Transverse colon (tissue), 4 donors: ENCODE results near the gene SLC17A7. TPM values are rescaled to one million over a fixed set of nuclear protein-coding genes. Genes with fewer than 3 reads are reported as not detected.
A peak's percentile ranks its signal among the peaks of the same experiment; 100 is the strongest.

ENCODE experiments used
- DNase-seq: peaks from one replicate; pipeline ENCODE4 v3.0.0-alpha.2; 2019
- H3K27ac ChIP-seq, 4 donors: fragments of 200-600 bp; sonication (generic); 2 replicates each; pipeline ENCODE4 v1.5.1; 2016 to 2018; ENCODE audit warnings: inconsistent platforms in 4 of 4
- H3K27me3 ChIP-seq: fragments of 200-600 bp; sonication (generic); 2 replicates; pipeline ENCODE4 v1.5.1; 2017; ENCODE audit warnings: inconsistent platforms
- H3K36me3 ChIP-seq, 4 donors: fragments of 200-600 bp; sonication (generic); 2 replicates each; pipeline ENCODE4 v1.5.1; 2017 to 2019; ENCODE audit warnings: inconsistent platforms in 4 of 4
- H3K4me1 ChIP-seq, 4 donors: fragments of 200-600 bp; sonication (generic); 2 replicates each; pipeline ENCODE4 v1.5.1; 2017 to 2020; ENCODE audit warnings: inconsistent platforms in 4 of 4
- H3K4me3 ChIP-seq, 4 donors: fragments of 200-600 bp; sonication (generic); 1 replicate in 1 of 4; 2 replicates in 3 of 4; pipeline versions ENCODE4 v1.5.1 to v1.6.1; 2017 to 2019; ENCODE audit warnings: inconsistent platforms in 4 of 4
- H3K9me3 ChIP-seq, 2 donors: fragments of 200-600 bp; sonication (generic); 2 replicates each; pipeline ENCODE4 v1.5.1; 2017 to 2019; ENCODE audit warnings: inconsistent platforms in 2 of 2
- EP300 ChIP-seq: sonication (generic); formaldehyde crosslinking; IDR thresholded peaks from one replicate; pipeline ENCODE4 v1.6.1; 2017; ENCODE audit warnings: antibody characterized with exemption, low read depth
- POLR2A ChIP-seq: fragments of 450-650 bp; IDR thresholded peaks from one replicate; pipeline ENCODE4 v1.6.1; 2016; ENCODE audit warnings: antibody characterized with exemption, mild to moderate bottlenecking, moderate library complexity
- POLR2AphosphoS5 ChIP-seq, 3 donors: sonication (generic); formaldehyde crosslinking; IDR thresholded peaks; one replicate each; pipeline ENCODE4 v1.6.1; 2016; ENCODE audit warnings: antibody characterized with exemption in 3 of 3
- WGBS, 2 donors: methylation state at CpG; one replicate each; pipeline ENCODE4 v1.1.5; 2018; ENCODE audit warnings: low coverage in 1 of 2; 5-methylcytosine and 5-hydroxymethylcytosine counted together
- in situ Hi-C, 4 donors: fragments of 200-750 bp; cut with MboI; loops; one replicate each; pipeline versions ENCODE4 v1.15.0 to v1.15.1; 2017; ENCODE audit warnings: low sequenced_read_pairs in 3 of 4, low pct_ligation_motif_present in 1 of 4, low pct_unique_long_range_greater_than_20kb in 1 of 4
- intact Hi-C: fragments of 100-400 bp; cut with DNase I; formaldehyde crosslinking; loops from one replicate; pipeline ENCODE4 v1.15.1; 2023; ENCODE audit warnings: low total_unique reads
- total RNA-seq, 4 donors: library from RNA; depleted of rRNA; stranded (reverse); fragments of >200 nt; gene quantifications; one replicate each; pipeline ENCODE4 v1.1.0, GENCODE V29; 2016
- TF ChIP-seq, protein P1 (sequence below), 5 experiments: fragments of 200-600 bp in 3 of 5; fragments of 450-650 bp in 2 of 5; sonication (generic) in 3 of 5; IDR thresholded peaks; 1 replicate in 2 of 5; 2 replicates in 3 of 5; pipeline ENCODE4 v1.5.1; 2016 to 2017; ENCODE audit warnings: antibody characterized with exemption in 5 of 5, inconsistent platforms in 3 of 5, mild to moderate bottlenecking in 2 of 5, moderate library complexity in 1 of 5

Gene SLC17A7
- total RNA-seq, 4 donors from 2014 or later = 0.55 to 1.1 TPM; not detected in 2

DNA sequence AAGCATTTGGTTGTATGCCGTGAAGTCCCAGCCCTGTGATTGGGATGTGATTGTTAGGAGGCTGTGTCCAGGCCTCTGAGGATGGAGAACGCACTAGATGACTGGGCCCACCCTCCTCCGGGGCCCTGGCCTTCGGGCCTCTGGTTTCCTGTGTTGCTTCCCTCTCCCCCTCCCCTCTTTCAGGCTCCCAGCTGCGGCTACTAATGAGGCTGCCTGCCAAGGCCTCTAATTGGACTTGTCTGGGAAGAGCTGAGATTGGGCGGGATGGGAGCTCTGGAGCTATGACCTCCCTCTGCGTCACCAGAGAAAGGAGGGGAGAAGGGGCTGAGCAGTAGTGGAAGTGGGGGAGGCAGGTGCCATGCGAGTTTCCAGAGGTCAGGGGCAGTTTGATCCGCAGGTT, 28.0 kb downstream of the SLC17A7 start:
- H3K4me1 ChIP-seq = peaks cover 0 to 8% (median 0%) of the 10 kb centered on the region in 4 donors
- DNase-seq = no peak
- intact Hi-C loops = no loop called here
- 66% methylated on average over 9 of the region's 9 CpGs; no CpG with 5 or more reads in 1 of the 2 donors for WGBS, 2 donors
- H3K9me3 ChIP-seq = no peaks in the 10 kb centered on the region
- H3K36me3 ChIP-seq = no peaks in the 10 kb centered on the region
- H3K4me3 ChIP-seq = no peak overlapping the region
- in situ Hi-C loops = no loop called here
- H3K27ac ChIP-seq = no peak overlapping the region
- peaks cover 35% of the 10 kb centered on the region for H3K27me3 ChIP-seq
- TF ChIP-seq POLR2A (no peak), EP300 (no peak), POLR2AphosphoS5 (IDR thresholded peaks at IDR 0.05) (no peak)
- TF ChIP-seq, protein P1, sequence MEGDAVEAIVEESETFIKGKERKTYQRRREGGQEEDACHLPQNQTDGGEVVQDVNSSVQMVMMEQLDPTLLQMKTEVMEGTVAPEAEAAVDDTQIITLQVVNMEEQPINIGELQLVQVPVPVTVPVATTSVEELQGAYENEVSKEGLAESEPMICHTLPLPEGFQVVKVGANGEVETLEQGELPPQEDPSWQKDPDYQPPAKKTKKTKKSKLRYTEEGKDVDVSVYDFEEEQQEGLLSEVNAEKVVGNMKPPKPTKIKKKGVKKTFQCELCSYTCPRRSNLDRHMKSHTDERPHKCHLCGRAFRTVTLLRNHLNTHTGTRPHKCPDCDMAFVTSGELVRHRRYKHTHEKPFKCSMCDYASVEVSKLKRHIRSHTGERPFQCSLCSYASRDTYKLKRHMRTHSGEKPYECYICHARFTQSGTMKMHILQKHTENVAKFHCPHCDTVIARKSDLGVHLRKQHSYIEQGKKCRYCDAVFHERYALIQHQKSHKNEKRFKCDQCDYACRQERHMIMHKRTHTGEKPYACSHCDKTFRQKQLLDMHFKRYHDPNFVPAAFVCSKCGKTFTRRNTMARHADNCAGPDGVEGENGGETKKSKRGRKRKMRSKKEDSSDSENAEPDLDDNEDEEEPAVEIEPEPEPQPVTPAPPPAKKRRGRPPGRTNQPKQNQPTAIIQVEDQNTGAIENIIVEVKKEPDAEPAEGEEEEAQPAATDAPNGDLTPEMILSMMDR (IDR thresholded peaks at IDR 0.05) = no peak

DNA sequence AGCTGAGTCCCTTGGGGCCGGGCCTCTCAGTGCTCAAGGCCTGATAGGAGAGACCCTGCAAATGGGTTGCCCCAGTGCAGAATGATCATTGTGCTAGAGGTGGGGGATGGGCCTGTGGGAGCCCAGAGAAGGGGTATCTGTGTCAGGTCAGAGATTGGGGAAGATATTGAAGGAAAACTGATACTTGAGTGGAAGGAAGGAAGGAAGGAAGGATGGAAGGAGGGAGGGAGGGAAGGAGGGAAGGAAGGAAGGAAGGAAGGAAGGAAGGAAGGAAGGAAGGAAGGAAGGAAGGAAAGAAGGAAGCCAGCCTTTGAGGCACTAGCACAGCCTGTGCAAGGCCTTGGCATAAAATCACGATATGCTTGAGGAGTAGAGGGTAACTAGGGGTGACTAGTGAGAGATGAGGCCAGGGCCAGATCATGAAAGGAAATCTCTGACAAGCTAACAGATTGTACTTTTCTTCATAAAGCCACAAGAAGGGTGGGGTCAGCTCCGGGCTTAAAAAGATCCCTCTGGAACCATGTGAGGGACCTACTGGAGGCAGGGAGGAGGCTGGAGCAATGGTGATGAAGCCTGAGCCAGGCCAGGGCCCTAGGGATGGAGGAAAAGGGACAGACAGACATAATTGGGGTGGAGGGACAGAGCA, 29.5 kb downstream of the SLC17A7 start:
- intact Hi-C loops = no loop called here
- in situ Hi-C loops = no loop called here
- peaks cover 20% of the 10 kb centered on the region for H3K27me3 ChIP-seq
- TF ChIP-seq, protein P1 (IDR thresholded peaks at IDR 0.05) = no peak
- no peak for TF ChIP-seq POLR2A
- TF ChIP-seq POLR2AphosphoS5 (IDR thresholded peaks at IDR 0.05) = no peak
- no peaks in the 10 kb centered on the region for H3K9me3 ChIP-seq
- WGBS, 2 donors = 71 to 92% methylated on average over 2 to 3 of the region's 3 CpGs
- no peak for DNase-seq
- H3K27ac ChIP-seq = no peak overlapping the region
- no peaks in the 10 kb centered on the region for H3K36me3 ChIP-seq
- no peak overlapping the region for H3K4me3 ChIP-seq
- H3K4me1 ChIP-seq = peaks cover 0 to 8% (median 0%) of the 10 kb centered on the region in 4 donors

DNA sequence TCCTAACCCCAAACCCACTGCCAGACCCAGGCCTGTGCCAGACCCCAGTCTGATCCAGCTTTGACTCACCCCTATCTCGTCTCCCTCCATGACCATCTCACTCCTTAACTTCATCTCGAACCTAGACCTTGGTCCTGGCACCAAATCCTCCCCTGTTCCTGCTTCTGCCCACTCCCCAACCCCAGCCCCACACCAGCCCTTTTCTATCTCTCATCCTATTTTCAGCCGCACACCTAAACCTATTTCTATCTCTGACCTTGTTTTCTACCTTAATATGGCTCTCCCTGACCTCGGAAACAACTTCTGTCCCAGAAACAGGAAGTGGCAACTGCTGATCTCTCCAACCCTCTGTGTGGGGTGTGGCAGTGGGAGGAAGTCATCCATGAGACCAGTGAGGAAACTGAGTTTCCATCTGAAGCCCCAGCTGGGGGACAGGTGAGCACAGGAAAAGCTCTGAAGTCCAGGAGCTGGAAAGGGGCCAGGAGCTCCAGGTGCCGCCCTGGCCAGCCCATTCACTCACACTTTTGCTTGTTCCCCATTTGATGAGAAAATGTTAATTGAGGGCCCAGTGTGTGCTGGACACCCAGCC, 31.8 kb downstream of the SLC17A7 start:
- Histone ChIP-seq H3K4me1 (peaks cover 0 to 8% (median 0%) of the 10 kb centered on the region in 4 donors), H3K27ac (peak overlapping the region in 2 of 4 donors; percentile 12 to 19), H3K9me3 (no peaks in the 10 kb centered on the region), H3K27me3 (peaks cover 5% of the 10 kb centered on the region), H3K36me3 (no peaks in the 10 kb centered on the region), H3K4me3 (no peak overlapping the region)
- WGBS, 2 donors = 58 to 70% methylated on average over 2 to 5 of the region's 5 CpGs
- no peak for DNase-seq
- TF ChIP-seq POLR2AphosphoS5 (IDR thresholded peaks at IDR 0.05) = no peak
- no peak for TF ChIP-seq POLR2A
- TF ChIP-seq EP300 = no peak
- TF ChIP-seq, protein P1 (IDR thresholded peaks at IDR 0.05) = no peak
- intact Hi-C loops (no loop called here), in situ Hi-C loops (no loop called here)

DNA sequence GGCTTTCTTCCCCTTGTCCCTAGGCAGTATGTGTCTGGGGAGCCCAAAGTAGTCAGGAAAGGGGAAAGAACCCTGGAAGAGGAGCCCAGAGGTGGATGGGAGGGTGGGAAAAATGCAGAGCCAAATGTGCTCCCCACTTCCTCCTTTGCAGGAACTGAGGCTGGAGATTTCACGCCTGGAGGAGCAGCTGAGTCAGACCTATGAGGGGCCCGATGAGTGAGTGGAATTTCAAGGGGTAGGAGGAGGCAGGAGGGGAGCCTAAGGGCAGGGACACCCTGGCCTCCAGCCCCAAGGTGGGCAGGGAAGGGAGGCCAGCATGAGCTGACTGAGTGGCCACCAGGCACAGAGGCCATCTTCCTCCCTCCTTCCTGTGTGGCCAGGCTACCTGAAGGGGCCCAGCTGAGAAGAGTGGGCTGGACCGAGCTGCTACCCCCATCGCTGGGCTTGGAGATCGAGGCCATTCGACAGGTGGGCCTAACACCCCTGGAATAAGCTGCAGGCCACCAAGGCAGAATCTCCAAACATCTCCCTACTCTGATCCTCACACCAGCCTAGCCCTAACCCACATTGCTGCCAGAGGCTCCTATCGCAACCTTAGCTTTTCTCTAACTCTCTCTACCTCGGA, 32.4 kb downstream of the SLC17A7 start:
- no peak for DNase-seq
- 77 to 83% methylated on average over 2 to 8 of the region's 8 CpGs for WGBS, 2 donors
- Histone ChIP-seq H3K9me3 (no peaks in the 10 kb centered on the region), H3K27me3 (peaks cover 5% of the 10 kb centered on the region), H3K36me3 (no peaks in the 10 kb centered on the region), H3K4me3 (no peak overlapping the region), H3K4me1 (peaks cover 0 to 8% (median 0%) of the 10 kb centered on the region in 4 donors), H3K27ac (peak overlapping the region in 2 of 4 donors; percentile 12 to 19)
- in situ Hi-C loops = no loop called here
- intact Hi-C loops = no loop called here
- TF ChIP-seq EP300 (no peak), POLR2AphosphoS5 (IDR thresholded peaks at IDR 0.05) (no peak), POLR2A (no peak)
- TF ChIP-seq, protein P1 (IDR thresholded peaks at IDR 0.05) = no peak
